ENCODE data around the gene HDHD5.

HDHD5 gene

GRCh38 chr22:17104336-17104935, 54.6 kb downstream of the HDHD5 start:
- TF ChIP-seq CTCF (IDR thresholded peaks at IDR 0.05; ENCODE audit: low read depth, low read length) = no peak
- no peak for DNase-seq (ENCODE audit: extremely low read depth, low read depth)

- TF ChIP-seq CTCF (IDR thresholded peaks at IDR 0.05; ENCODE audit: low read depth, low read length) = no peak
- DNase-seq (ENCODE audit: extremely low read depth, low read depth) = no peak
Measured at GRCh38 chr22:17103351-17103750, 55.7 kb downstream of the HDHD5 start.

GRCh38 chr22:17102297-17102667, 56.8 kb downstream of the HDHD5 start:
- DNase-seq (ENCODE audit: extremely low read depth, low read depth) = no peak
- no peak for TF ChIP-seq CTCF (IDR thresholded peaks at IDR 0.05; ENCODE audit: low read depth, low read length)

- no peak for TF ChIP-seq CTCF (IDR thresholded peaks at IDR 0.05; ENCODE audit: low read depth, low read length)
- no peak for DNase-seq (ENCODE audit: extremely low read depth, low read depth)
Measured at GRCh38 chr22:17101475-17102296, 57.4 kb downstream of the HDHD5 start.

GRCh38 chr22:17100621-17101020, 58.5 kb downstream of the HDHD5 start:
- DNase-seq (ENCODE audit: extremely low read depth, low read depth) = no peak
- no peak for TF ChIP-seq CTCF (IDR thresholded peaks at IDR 0.05; ENCODE audit: low read depth, low read length)

GRCh38 chr22:17098379-17098819, 60.7 kb downstream of the HDHD5 start:
- DNase-seq (ENCODE audit: extremely low read depth, low read depth) = no peak
- no peak for TF ChIP-seq CTCF (IDR thresholded peaks at IDR 0.05; ENCODE audit: low read depth, low read length)

- DNase-seq (ENCODE audit: extremely low read depth, low read depth) = no peak
- TF ChIP-seq CTCF (IDR thresholded peaks at IDR 0.05; ENCODE audit: low read depth, low read length) = no peak
Measured at GRCh38 chr22:17097701-17098100, 61.4 kb downstream of the HDHD5 start.
